PFSK-1 (cell line): Measurements from ENCODE around the gene PEMT.

Experiments
- FOXP2 ChIP-seq: optimal IDR thresholded peaks from 2 replicates; pipeline ENCODE3; 2011; ENCODE audit warnings: borderline replicate concordance, control low read depth, inconsistent platforms; ENCODE audit not compliant: insufficient read depth; ENCODE audit errors: extremely low read length, extremely low read depth
- POLR2AphosphoS5 ChIP-seq: IDR thresholded peaks from 2 replicates; pipeline ENCODE4 v1.6.1; 2012; ENCODE audit warnings: low read depth, mild to moderate bottlenecking, control low read depth, low read length, moderate library complexity
- REST ChIP-seq, 2 experiments: IDR thresholded peaks; 2 replicates each; pipeline versions ENCODE4 v1.6.1 to v1.8.0; 2011 to 2012; ENCODE audit warnings: low read depth in 2 of 2, low read length in 2 of 2, control low read depth in 1 of 2, inconsistent platforms in 1 of 2, mild to moderate bottlenecking in 1 of 2, moderate library complexity in 1 of 2; ENCODE audit not compliant: insufficient read depth in 1 of 2
- SIN3A ChIP-seq: IDR thresholded peaks from 2 replicates; pipeline ENCODE4 v1.6.1; 2012; ENCODE audit warnings: mild to moderate bottlenecking, low read length, moderate library complexity, borderline replicate concordance; ENCODE audit not compliant: insufficient read depth
- TAF1 ChIP-seq: IDR thresholded peaks from 2 replicates; pipeline ENCODE4 v1.6.1; 2012; ENCODE audit warnings: low read length, control low read depth, borderline replicate concordance; ENCODE audit not compliant: insufficient read depth

PEMT gene

GRCh38 chr17:17545984-17546383 lies 45.5 kb downstream of the PEMT start:
- no peak for TF ChIP-seq SIN3A
- TF ChIP-seq REST (IDR thresholded peaks at IDR 0.05; ENCODE audit: insufficient read depth in 1 of 2, low read depth in 2 of 2, low read length in 2 of 2): no peak
- no peak for TF ChIP-seq POLR2AphosphoS5
- TF ChIP-seq FOXP2: no peak

DNA sequence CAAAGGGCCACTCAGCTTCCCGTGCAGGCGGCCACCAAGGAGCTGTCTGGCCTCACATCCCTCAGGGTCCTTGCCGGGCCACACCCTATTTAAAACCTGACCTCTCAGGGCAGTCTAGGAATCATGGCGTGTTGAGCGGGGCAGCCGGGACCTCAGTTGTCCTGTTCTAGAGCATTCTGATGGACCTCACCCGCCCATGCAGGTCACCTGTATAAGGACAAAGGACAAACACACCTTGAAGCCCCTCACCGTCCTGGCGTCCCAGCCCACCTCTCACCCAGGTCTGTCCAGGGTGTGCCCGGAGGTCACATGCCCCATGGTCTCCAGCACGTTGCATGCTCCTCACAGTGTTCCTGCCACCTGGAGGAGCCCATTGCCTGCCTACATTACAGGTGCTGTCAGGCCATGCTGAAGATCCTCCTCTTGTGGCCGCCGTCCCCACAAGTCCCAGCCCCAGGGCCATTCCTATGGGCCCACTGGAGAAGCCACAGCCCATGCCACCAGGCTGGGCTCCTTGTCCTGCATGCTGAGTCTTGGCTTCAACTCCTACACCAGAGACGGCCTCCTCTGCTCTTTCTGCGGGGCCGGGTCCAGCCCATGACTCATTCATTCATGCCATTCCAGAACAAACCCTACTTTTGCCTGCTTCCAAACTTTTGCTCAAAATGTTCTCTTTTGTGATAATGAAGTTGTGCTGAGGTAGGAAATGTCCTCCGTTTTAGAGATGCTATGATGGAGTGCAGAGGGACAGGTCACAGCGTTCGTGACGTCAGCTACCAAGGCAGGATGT lies 46.3 kb downstream of the PEMT start:
- TF ChIP-seq TAF1 (no peak), SIN3A (no peak), POLR2AphosphoS5 (no peak)

DNA sequence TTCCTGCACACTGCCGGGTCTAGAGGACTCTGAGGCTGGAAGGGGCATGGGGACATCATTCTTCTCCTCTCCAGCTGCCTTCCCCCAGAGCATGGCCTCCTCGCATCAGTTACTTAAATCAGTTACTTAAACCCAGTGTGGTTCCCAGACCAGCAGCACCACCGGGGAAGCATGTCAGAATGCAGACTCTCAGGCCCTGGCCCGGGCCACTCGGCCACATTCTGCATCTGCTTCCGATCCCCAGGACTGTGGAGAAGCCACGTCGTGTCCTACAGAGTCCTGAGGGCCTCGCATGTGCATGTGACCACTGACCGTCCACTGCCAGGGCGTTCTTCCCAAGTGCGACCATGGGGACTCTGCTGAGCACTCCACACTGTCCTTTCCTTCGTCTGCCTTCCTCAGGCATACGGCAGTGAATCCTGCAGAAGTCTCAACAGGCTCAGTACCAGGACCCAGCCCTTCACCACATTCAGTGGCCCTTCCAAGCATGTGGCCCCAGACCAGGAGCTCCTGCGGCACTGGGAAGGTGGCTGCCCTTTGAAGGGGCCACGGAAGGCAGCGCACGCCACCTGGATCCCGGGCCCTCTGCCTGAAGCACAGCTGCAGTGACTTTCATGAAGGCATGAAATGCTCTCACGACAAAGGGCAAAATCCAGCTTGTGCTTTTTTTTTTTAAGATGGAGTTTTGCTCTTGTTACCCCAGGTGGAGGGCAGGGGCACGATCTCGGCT lies 48.4 kb downstream of the PEMT start:
- TF ChIP-seq FOXP2 (no peak), REST (IDR thresholded peaks at IDR 0.05; ENCODE audit: insufficient read depth in 1 of 2, low read depth in 2 of 2, low read length in 2 of 2) (no peak), POLR2AphosphoS5 (no peak), SIN3A (no peak), TAF1 (no peak)

DNA sequence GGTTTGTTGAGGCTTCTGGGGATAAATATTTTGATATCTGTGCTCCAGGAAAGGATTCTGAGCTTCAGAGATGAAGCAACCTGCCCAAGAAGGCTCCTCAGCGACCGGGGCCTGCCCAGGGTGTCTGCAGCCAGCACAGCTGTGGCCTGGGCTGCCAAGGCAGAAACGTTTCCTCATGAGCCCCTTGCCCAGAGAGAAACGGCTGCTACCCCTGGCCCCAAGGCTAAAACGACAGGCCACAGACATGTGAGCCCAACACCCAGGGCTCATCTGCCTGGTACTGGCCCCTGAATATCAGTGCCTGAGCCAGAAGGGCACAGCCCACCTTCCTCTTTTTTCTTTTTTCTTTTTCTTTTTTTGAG lies 49.9 kb downstream of the PEMT start:
- TF ChIP-seq POLR2AphosphoS5 (no peak), TAF1 (no peak), REST (IDR thresholded peaks at IDR 0.05; ENCODE audit: insufficient read depth in 1 of 2, low read depth in 2 of 2, low read length in 2 of 2) (no peak), FOXP2 (no peak), SIN3A (no peak)

DNA sequence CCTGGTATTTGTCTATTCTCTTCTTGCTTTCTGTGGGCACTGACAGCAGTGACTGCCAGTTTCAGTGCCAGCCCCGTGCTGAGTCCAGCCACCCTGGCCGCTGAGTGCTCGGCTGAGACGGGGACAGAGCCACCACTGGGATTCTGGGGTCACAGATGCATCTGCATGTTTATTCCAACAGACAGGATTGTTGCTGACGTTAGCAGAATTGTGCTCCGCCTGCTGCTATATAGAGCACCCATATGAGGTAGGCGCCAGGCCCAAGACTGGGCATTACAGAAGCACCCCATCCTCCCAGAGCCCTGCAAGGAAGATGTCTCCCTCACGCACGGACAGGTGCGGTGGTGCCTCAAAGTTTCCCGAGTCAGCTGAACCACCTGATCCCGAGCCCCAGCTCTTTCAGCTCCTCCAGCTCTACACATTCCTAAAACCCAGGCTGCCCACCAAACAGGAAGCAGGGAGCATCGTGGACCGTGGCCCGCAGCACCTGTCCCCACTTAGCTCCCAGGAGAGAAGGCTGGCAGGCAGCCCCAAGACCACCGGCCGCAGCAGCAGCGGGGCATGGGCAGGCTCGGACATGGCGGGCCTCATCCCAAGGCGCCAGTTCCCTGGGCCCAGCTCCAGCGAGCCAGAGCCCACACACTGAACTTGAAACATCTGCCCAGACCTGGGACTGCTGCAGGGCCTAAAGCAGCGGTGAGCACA lies 50.4 kb downstream of the PEMT start:
- TF ChIP-seq FOXP2 (no peak), SIN3A (no peak), TAF1 (no peak), REST (IDR thresholded peaks at IDR 0.05; ENCODE audit: insufficient read depth in 1 of 2, low read depth in 2 of 2, low read length in 2 of 2) (no peak), POLR2AphosphoS5 (no peak)
